Right renal cortex interstitium (tissue), 3 donors: Measurements from ENCODE around the gene NPY. TPM values are rescaled to one million over a fixed set of nuclear protein-coding genes. Genes with fewer than 3 reads are reported as not detected.

Experiments
- DNase-seq, 3 donors: peaks; one replicate each; pipeline ENCODE4 v3.0.0-alpha.2; 2013; ENCODE audit warnings: low read depth in 3 of 3, low spot score in 2 of 3
- polyA plus RNA-seq, 3 donors: library from polyadenylated mRNA; unstranded; fragments of 120-200 nt; gene quantifications; one replicate each; pipeline ENCODE4 v1.2.1, GENCODE V29; 2013; ENCODE audit not compliant: insufficient read length in 3 of 3

Gene NPY
- polyA plus RNA-seq, 3 donors: 0.50 to 0.55 TPM; not detected in 1

GRCh38 chr7:24312588-24312987 lies 28.6 kb downstream of the NPY start:
- DNase-seq: no peak

DNA sequence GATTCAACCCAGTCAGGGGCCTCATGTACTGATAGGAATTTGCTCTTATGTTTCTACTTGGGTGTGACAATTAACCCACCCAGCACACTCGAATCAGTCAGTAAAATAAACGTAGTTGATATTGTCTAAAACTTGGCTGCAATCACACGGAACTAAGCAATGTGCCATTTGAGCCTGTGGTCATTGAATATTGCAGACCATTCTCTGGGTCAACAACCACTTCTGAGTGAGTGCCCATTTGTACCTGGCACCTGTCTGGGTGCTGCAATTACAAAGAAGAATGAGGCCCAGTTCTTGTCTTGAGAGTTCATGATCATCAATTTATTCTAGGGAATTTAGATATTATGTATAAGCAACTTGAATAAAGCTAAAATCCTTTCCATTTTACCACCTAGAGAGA lies 29.8 kb downstream of the NPY start:
- DNase-seq: no peak

- DNase-seq: no peak
These were observed 32.4 kb downstream of the NPY start for GRCh38 chr7:24316340-24316739.

GRCh38 chr7:24318326-24318725 lies 34.3 kb downstream of the NPY start:
- no peak for DNase-seq

DNA sequence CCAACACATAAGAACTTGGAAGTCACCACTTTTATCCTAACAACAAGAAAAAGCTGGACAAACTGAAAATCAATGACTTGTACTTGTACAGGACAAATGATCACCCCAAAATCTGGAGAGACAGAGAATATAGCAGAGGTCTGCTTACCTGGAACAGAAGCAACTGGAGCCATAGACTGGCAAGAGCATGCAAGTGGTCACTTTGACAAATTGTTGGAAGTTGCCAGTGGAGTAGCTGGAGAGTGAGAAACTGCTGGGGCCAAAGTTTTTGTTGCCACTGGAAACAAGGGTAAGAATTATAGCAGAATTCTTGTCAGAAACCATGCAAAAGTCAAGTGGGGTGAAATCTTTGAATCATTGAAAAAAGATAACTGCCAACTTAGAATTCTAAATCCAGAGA lies 35.2 kb downstream of the NPY start:
- no peak for DNase-seq

GRCh38 chr7:24323961-24324480 lies 40.0 kb downstream of the NPY start:
- no peak for DNase-seq

DNA sequence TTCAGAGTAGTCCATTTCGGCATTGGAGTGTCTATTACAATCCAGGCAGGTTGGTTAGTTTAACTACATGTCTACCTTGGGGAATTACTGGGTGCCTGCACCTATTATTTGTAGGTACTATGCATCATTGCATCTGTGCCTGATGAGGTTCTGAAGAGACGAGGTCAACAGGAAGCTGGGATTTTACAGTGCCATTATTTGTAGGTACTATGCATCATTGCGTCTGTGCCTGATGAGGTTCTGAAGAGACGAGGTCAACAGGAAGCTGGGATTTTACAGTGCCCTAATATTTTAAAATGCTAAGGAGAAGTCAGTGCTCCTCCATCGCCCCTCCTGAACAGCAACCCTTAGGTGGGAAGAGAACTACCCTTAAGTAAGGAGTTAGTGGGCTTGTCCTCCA lies 41.7 kb downstream of the NPY start:
- no peak for DNase-seq

- DNase-seq: no peak
These were observed 44.1 kb downstream of the NPY start for GRCh38 chr7:24328050-24328449.

DNA sequence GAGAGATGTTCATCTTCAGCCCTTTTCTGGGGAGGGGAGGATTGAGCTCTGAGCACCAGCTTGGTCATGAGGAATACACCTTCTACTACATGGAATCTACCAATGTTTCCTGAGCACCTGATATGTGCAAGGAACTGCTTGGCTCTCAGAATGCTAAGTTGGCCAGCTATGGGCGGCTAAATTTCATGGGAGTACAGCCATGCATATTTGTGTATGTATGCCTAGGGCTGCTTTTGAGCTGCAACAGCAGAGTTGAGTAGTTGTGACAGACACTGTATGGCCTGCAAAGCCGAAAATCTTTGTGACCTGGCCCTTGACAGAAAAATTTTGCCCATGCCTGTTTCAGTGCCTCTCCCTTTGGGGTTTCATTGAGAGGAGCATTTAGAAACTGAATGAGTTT lies 44.9 kb downstream of the NPY start:
- DNase-seq: no peak

- no peak for DNase-seq
These were observed 50.0 kb downstream of the NPY start for GRCh38 chr7:24334012-24334411.

- no peak for DNase-seq
These were observed 50.6 kb downstream of the NPY start for GRCh38 chr7:24334627-24335026.

GRCh38 chr7:24336461-24336860 lies 52.5 kb downstream of the NPY start:
- DNase-seq: no peak

GRCh38 chr7:24337180-24337579 lies 53.2 kb downstream of the NPY start:
- no peak for DNase-seq

DNA sequence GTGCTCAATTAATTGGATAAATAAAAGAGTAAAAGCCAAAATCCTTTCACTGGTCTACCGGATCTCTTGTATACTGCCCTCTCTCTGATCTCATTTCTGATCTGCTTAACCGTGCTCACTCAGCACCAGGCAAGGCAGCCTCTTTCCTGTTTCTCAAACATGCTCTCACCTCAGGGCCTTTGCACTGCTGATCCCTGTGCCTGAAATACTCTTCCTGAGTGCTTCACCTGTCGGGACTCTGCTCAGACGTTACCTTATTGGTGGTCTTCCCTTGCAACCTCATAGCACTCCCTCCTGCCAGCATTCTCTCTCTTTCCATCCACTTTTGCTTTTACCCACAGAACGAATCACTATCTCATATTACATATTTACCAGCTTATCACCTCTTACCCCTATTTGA lies 55.6 kb downstream of the NPY start:
- DNase-seq: no peak

DNA sequence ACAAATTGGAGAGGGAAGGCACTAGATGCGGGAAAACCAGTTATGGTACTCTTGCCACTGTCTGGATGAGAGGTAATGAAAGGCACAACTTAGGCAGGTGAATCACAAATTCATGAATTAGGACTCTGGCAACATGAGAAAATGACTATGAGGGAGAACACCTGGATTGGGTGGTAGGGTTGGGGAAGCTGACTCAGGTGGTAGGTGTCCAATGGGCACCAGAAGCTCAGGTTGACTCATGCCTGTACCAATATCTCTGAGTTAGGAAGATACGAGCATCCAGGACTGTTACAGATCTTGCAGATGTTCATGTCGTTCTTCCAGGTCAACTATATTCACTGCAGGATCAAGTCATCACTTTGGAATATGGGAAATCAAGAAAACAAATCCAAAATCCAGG lies 56.7 kb downstream of the NPY start:
- no peak for DNase-seq
